ENCODE results near the gene NACA2. TPM values are rescaled to one million over a fixed set of nuclear protein-coding genes. Genes with fewer than 3 reads are reported as not detected.

The NACA2 gene
- total RNA-seq, 1 donor, result not detected

DNA sequence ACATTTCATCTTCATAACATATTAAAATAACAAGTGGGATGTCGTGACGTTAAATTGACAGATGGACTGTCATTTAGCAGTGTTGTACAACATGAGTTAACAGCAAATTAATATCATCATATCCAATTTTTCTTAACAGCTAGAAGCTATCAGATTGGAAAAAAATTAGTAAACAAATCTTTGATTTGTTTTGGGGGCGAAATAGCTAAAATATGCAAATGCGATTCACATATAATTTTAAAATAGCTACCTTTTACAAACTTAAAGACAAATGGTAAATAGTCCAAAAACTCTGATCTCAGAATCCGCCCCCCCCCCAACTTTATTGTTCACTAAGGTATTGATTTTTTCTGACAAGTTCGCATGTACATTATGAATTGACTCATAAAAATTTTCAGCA is 20.3 kb upstream of the NACA2 start:
- H3K4me3 ChIP-seq (ENCODE audit: low read depth, low read length), result no peak overlapping the region
- DNase-seq (ENCODE audit: low read depth), result no peak
- TF ChIP-seq CTCF (IDR thresholded peaks at IDR 0.05; ENCODE audit: insufficient read depth, low read length), result no peak

- TF ChIP-seq CTCF (IDR thresholded peaks at IDR 0.05; ENCODE audit: insufficient read depth, low read length), result no peak
- H3K4me3 ChIP-seq (ENCODE audit: low read depth, low read length), result no peak overlapping the region
- DNase-seq (ENCODE audit: low read depth), result no peak
These were observed 14.7 kb upstream of the NACA2 start for GRCh38 chr17:61605692-61606091.

- DNase-seq (ENCODE audit: low read depth), result no peak
- no peak for TF ChIP-seq CTCF (IDR thresholded peaks at IDR 0.05; ENCODE audit: insufficient read depth, low read length)
- no peak overlapping the region for H3K4me3 ChIP-seq (ENCODE audit: low read depth, low read length)
These were observed 10.3 kb upstream of the NACA2 start for GRCh38 chr17:61601297-61601696.

DNA sequence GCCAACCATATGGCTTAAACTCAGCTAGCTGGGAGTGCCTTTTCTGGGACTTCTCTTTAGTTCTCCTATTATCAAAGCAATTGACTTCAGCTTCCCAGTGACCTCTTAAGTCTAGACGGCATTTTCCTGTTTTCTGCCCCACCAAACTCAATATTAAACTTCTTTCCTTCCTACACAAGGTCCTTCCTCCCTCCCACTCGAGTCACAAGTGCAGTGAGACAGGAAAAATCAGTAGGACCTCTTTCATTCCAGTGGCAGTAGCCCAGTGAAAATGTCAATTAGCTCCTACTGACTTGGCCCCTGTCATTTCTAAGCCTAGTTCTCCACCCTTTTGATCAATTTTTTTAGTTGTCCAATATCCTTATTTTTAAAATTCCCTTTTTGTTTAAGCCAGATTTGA is 9.6 kb upstream of the NACA2 start:
- DNase-seq (ENCODE audit: low read depth), result no peak
- no peak overlapping the region for H3K4me3 ChIP-seq (ENCODE audit: low read depth, low read length)
- TF ChIP-seq CTCF (IDR thresholded peaks at IDR 0.05; ENCODE audit: insufficient read depth, low read length), result no peak

DNA sequence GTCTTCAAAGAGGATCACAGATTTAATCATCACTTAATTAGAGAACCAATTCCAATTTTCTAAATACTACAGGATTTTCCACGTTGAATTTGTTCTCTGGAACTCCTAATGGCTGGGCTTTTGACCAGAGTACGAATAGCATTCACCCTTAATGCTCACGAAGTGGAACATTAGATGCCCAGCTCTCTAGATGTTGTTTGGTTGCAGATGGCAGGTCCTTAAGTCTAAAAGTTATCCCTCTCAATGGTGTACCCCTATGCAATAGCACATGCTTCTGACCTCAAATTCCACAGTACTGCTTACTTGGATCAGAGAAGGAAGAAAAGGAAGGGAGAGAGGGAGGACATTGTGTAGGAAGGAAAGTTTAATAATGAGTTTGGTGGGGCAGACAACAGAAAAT is 8.6 kb upstream of the NACA2 start:
- no peak for DNase-seq (ENCODE audit: low read depth)
- TF ChIP-seq CTCF (IDR thresholded peaks at IDR 0.05; ENCODE audit: insufficient read depth, low read length), result no peak

DNA sequence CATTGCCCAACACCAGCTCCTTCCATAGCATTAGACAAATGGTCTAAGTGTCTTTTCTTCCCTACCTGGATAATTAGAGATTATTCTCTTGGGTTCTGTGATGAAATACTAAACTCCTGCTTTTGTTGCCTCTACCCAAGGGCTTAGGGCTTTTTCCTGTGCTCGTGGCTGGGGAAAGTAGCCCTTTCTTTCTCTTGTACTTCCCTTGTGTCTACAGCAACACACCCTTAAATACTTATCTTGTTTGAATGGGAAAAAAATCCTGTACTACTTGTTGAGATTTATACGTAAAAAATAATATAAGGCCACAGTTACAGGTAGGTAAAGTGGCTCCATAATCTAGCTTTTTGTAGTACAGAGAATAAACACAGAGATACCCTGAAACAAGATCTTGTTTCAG is 7.0 kb upstream of the NACA2 start:
- no peak for DNase-seq (ENCODE audit: low read depth)
- TF ChIP-seq CTCF (IDR thresholded peaks at IDR 0.05; ENCODE audit: insufficient read depth, low read length), result no peak
- no peak overlapping the region for H3K4me3 ChIP-seq (ENCODE audit: low read depth, low read length)

More for the DNA sequence above, 8.6 kb upstream of the NACA2 start:
- H3K4me3 ChIP-seq (ENCODE audit: low read depth, low read length), result no peak overlapping the region

GRCh38 chr17:61597607-61598006 is 6.6 kb upstream of the NACA2 start:
- no peak for DNase-seq (ENCODE audit: low read depth)
- H3K4me3 ChIP-seq (ENCODE audit: low read depth, low read length), result no peak overlapping the region
- no peak for TF ChIP-seq CTCF (IDR thresholded peaks at IDR 0.05; ENCODE audit: insufficient read depth, low read length)
